B cell (primary cell): ENCODE results near the gene MGAT4B. TPM values are rescaled to one million over a fixed set of nuclear protein-coding genes. Genes with fewer than 3 reads are reported as not detected.

ENCODE experiments used
- ATAC-seq: fragments of 200-7000 bp; cut with Tn5 transposase; one replicate; pipeline ENCODE4 v1.10.0; 2021; ENCODE audit warnings: low read depth, mild to moderate bottlenecking, moderate number of reproducible peaks, moderate library complexity
- CTCF ChIA-PET: fragments of 350-600 bp; sonication (Branson Sonifier 250); formaldehyde crosslinking; loops from one replicate; lab custom pipeline; 2021; ENCODE audit warnings: antibody characterized with exemption, inconsistent platforms; lab: Charles Lee
- POLR2A ChIA-PET: fragments of 350-600 bp; sonication (Branson Sonifier 250); formaldehyde crosslinking; loops from one replicate; lab custom pipeline; 2021; ENCODE audit warnings: antibody characterized with exemption; lab: Charles Lee
- DNase-seq: peaks from one replicate; pipeline ENCODE4 v3.0.0; 2013
- H2AFZ ChIP-seq: 2 replicates; pipeline ENCODE4 v1.6.1; 2012; ENCODE audit warnings: mild to moderate bottlenecking, low read depth, low read length; ENCODE audit not compliant: insufficient read depth, poor library complexity, severe bottlenecking
- H3K27ac ChIP-seq, 2 donors: 1 replicate in 1 of 2; 2 replicates in 1 of 2; pipeline ENCODE4 v1.5.1; 2012 to 2013; ENCODE audit warnings: low read length in 2 of 2, mild to moderate bottlenecking in 2 of 2, moderate library complexity in 1 of 2
- H3K27me3 ChIP-seq, 4 experiments: fragments of 200-600 bp in 1 of 4; sonication (generic) in 1 of 4; replicated peaks in 1 of 4; 1 replicate in 2 of 4; 2 replicates in 2 of 4; pipeline versions ENCODE4 v1.6.1 to v1.7.0; 2013 to 2016; ENCODE audit warnings: low read length in 3 of 4, mild to moderate bottlenecking in 2 of 4, mixed read lengths in 1 of 4, moderate library complexity in 1 of 4; ENCODE audit not compliant: insufficient read depth in 4 of 4, control insufficient read depth in 3 of 4; ENCODE audit errors: control extremely low read depth in 1 of 4
- H3K36me3 ChIP-seq, 2 experiments: replicated peaks in 1 of 2; 1 replicate in 1 of 2; 2 replicates in 1 of 2; pipeline versions ENCODE4 v1.6.1 to v1.7.1; 2013; ENCODE audit warnings: low read length in 1 of 2; ENCODE audit not compliant: insufficient read depth in 2 of 2, control insufficient read depth in 1 of 2; ENCODE audit errors: control extremely low read depth in 1 of 2, extremely low read depth in 1 of 2
- H3K4me1 ChIP-seq, 2 donors: fragments of 200-600 bp in 1 of 2; sonication (generic) in 1 of 2; 1 replicate in 1 of 2; 2 replicates in 1 of 2; pipeline versions ENCODE4 v1.5.1 to v1.6.1; 2013 to 2017; ENCODE audit warnings: low read length in 2 of 2; ENCODE audit not compliant: control insufficient read depth in 2 of 2, insufficient read depth in 2 of 2
- H3K4me2 ChIP-seq: replicated peaks from 2 replicates; pipeline ENCODE3; 2012; ENCODE audit warnings: mild to moderate bottlenecking, low read depth, low read length; ENCODE audit not compliant: poor library complexity, severe bottlenecking
- H3K4me3 ChIP-seq, 5 experiments: fragments of 200-600 bp in 1 of 5; sonication (generic) in 1 of 5; 1 replicate in 3 of 5; 2 replicates in 2 of 5; pipeline versions ENCODE4 v1.5.1 to v1.7.0; 2011 to 2016; ENCODE audit warnings: low read length in 4 of 5, mild to moderate bottlenecking in 4 of 5, low read depth in 2 of 5, control low read depth in 1 of 5, moderate library complexity in 1 of 5; ENCODE audit not compliant: insufficient read depth in 1 of 5; ENCODE audit errors: control extremely low read depth in 1 of 5, extremely low read depth in 1 of 5
- H3K79me2 ChIP-seq: fragments of 200-600 bp; sonication (generic); one replicate; pipeline ENCODE4 v1.6.0; 2016; ENCODE audit warnings: low read length; ENCODE audit not compliant: control insufficient read depth, insufficient read depth
- H3K9ac ChIP-seq: fragments of 200-600 bp; sonication (generic); 2 replicates; pipeline ENCODE4 v1.6.1; 2017; ENCODE audit warnings: mild to moderate bottlenecking, low read length, moderate library complexity
- H3K9me3 ChIP-seq, 3 donors: one replicate each; pipeline versions ENCODE4 v1.6.1 to v1.7.1; 2013; ENCODE audit warnings: low read length in 2 of 3; ENCODE audit not compliant: control insufficient read depth in 2 of 3, insufficient read depth in 1 of 3; ENCODE audit errors: control extremely low read depth in 1 of 3
- H4K20me1 ChIP-seq: 2 replicates; pipeline ENCODE4 v1.6.0; 2012; ENCODE audit warnings: mild to moderate bottlenecking, low read length; ENCODE audit not compliant: insufficient read depth, control insufficient read depth, poor library complexity, severe bottlenecking
- H3K27ac Mint-ChIP-seq: one replicate; pipeline ENCODE4 v1.8.0; 2021; ENCODE audit warnings: mixed read lengths
- H3K27me3 Mint-ChIP-seq: one replicate; pipeline ENCODE4 v1.8.0; 2021; ENCODE audit warnings: mixed read lengths
- H3K4me1 Mint-ChIP-seq: one replicate; pipeline ENCODE4 v1.8.0; 2021; ENCODE audit warnings: mixed read lengths
- H3K4me3 Mint-ChIP-seq: one replicate; pipeline ENCODE4 v1.8.0; 2021; ENCODE audit warnings: mixed read lengths
- H3K9me3 Mint-ChIP-seq: one replicate; pipeline ENCODE4 v1.8.0; 2022; ENCODE audit warnings: mixed read lengths; ENCODE audit not compliant: insufficient read depth
- EZH2 ChIP-seq: IDR thresholded peaks from 2 replicates; pipeline ENCODE4 v1.6.1; 2012; ENCODE audit warnings: borderline replicate concordance, low read depth, mild to moderate bottlenecking, moderate library complexity, low read length; ENCODE audit not compliant: insufficient read depth, poor library complexity, severe bottlenecking
- WGBS: methylation state at CpG from one replicate; pipeline ENCODE4 v1.1.5; 2013; ENCODE audit warnings: missing lambda C conversion rate; ENCODE audit not compliant: insufficient coverage; 5-methylcytosine and 5-hydroxymethylcytosine counted together
- intact Hi-C: fragments of 100-400 bp; cut with micrococcal nuclease; formaldehyde crosslinking; loops from one replicate; pipeline ENCODE4 v1.10.0; 2022
- polyA plus RNA-seq: library from polyadenylated mRNA; depleted of rRNA; stranded (reverse); fragments of >200 nt; gene quantifications from 2 replicates; pipeline ENCODE4 v1.2.3, GENCODE V29; 2012
- total RNA-seq, 2 donors: library from RNA; stranded (reverse); fragments of 120-200 nt in 1 of 2; gene quantifications; 1 replicate in 1 of 2; 2 replicates in 1 of 2; pipeline versions ENCODE4 v1.2.3 to v1.2.4, GENCODE V29; 2013 to 2022
- TF ChIP-seq, protein P1 (sequence below): fragments of 200-600 bp; IDR thresholded peaks from one replicate; pipeline ENCODE4 v1.8.0; 2022; ENCODE audit warnings: antibody characterized with exemption, mild to moderate bottlenecking

Gene MGAT4B
- total and polyA plus RNA-seq, 2 donors (not counting 1 experiment from before 2014, with no cell fraction given), result 105 to 165 TPM

GRCh38 chr5:179854356-179854755, 47.7 kb upstream of the MGAT4B start:
- intact Hi-C loops, result no loop called here
- Histone ChIP-seq H3K27me3 (no peaks in the 10 kb centered on the region), H3K9ac (no peak overlapping the region), H3K4me1 (peaks cover 21 to 40% of the 10 kb centered on the region in 2 donors), H3K36me3 (peaks cover 2 to 22% of the 10 kb centered on the region in 2 experiments), H2AFZ (no peak overlapping the region), H3K27ac (no peak overlapping the region), H3K4me3 (no peak overlapping the region), H4K20me1 (peaks cover 15% of the 10 kb centered on the region), H3K9me3 (no peaks in the 10 kb centered on the region), H3K4me2 (no peak overlapping the region), H3K79me2 (peaks cover 43% of the 10 kb centered on the region)
- Mint-ChIP-seq H3K27ac (no peak overlapping the region), H3K4me3 (no peak overlapping the region), H3K4me1 (peaks cover 44% of the 10 kb centered on the region), H3K9me3 (no peaks in the 10 kb centered on the region), H3K27me3 (no peaks in the 10 kb centered on the region)
- ChIA-PET POLR2A (no interaction called here), CTCF (interaction anchor here (1.1 to 6.5 kb wide), 2 partner anchors 28 to 52 kb away, joined by 3 to 21 read pairs; no protein-coding TSS in a partner anchor)
- DNase-seq (no peak), ATAC-seq (no peak)
- 96% methylated on average over 3 of the region's 8 CpGs for WGBS
- no peak for TF ChIP-seq EZH2
- TF ChIP-seq, protein P1, sequence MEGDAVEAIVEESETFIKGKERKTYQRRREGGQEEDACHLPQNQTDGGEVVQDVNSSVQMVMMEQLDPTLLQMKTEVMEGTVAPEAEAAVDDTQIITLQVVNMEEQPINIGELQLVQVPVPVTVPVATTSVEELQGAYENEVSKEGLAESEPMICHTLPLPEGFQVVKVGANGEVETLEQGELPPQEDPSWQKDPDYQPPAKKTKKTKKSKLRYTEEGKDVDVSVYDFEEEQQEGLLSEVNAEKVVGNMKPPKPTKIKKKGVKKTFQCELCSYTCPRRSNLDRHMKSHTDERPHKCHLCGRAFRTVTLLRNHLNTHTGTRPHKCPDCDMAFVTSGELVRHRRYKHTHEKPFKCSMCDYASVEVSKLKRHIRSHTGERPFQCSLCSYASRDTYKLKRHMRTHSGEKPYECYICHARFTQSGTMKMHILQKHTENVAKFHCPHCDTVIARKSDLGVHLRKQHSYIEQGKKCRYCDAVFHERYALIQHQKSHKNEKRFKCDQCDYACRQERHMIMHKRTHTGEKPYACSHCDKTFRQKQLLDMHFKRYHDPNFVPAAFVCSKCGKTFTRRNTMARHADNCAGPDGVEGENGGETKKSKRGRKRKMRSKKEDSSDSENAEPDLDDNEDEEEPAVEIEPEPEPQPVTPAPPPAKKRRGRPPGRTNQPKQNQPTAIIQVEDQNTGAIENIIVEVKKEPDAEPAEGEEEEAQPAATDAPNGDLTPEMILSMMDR, result no peak

DNA sequence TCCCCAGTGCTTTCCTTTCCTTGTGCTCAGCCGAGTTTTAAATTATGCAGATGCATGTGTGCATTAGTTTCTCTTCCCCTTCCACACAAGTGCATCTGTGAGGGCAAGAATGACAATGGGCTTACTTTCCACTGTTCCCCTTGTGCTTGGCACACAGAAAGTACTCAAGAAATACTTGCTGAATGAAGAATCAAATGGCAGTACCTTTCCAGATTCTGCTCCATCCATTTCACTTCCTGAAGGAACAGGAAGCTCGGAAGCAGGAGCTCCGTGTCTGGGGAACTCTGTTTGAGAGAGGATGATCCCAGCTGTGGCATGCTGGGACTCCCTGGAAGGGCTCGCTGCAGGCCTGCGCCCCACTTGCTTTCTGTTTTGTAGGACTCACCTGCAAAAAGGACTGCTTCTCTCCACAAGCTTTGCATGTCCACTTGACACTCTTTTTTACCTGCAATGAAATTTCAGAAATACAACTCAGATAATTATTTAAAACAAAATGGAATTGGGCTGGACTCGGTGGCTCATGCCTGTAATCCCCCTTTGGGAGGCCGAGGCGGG, 46.4 kb upstream of the MGAT4B start:
- Histone ChIP-seq H3K27me3 (no peaks in the 10 kb centered on the region), H3K9ac (peak overlapping the region; percentile 15), H3K4me2 (peak overlapping the region; percentile 55), H3K36me3 (peaks cover 6 to 29% of the 10 kb centered on the region in 2 experiments), H3K4me1 (peaks cover 21 to 38% of the 10 kb centered on the region in 2 donors), H2AFZ (peak overlapping the region; percentile 26), H3K9me3 (no peaks in the 10 kb centered on the region), H3K27ac (peak overlapping the region; percentile 10 to 60), H3K79me2 (peaks cover 43% of the 10 kb centered on the region), H3K4me3 (no peak overlapping the region), H4K20me1 (peaks cover 15% of the 10 kb centered on the region)
- Mint-ChIP-seq H3K27me3 (no peaks in the 10 kb centered on the region), H3K9me3 (no peaks in the 10 kb centered on the region), H3K27ac (peak overlapping the region; percentile 87), H3K4me3 (peak overlapping the region; percentile 51), H3K4me1 (peaks cover 35% of the 10 kb centered on the region)
- WGBS, result 43% methylated on average over 3 of the region's 8 CpGs
- ATAC-seq (peak; percentile 85), DNase-seq (peak; percentile 77)
- TF ChIP-seq EZH2, result no peak
- TF ChIP-seq, protein P1, result no peak
- intact Hi-C loops, result no loop called here
- CTCF ChIA-PET, result interaction anchor here (0.9 to 6.5 kb wide), 3 partner anchors 9 to 51 kb away, joined by 3 to 21 read pairs (median 3); no protein-coding TSS in a partner anchor
- POLR2A ChIA-PET, result no interaction called here
